NCI-H526 treated with DMSO at 0.1 percent for 48 hours (cell line): ENCODE data around the gene MTCH1.

ENCODE experiments used
- DNase-seq: peaks from one replicate; lab custom pipeline; 2025; lab: John Stamatoyannopoulos, UW

The MTCH1 gene

GRCh38 chr6:37017606-37018197 lies 31.7 kb upstream of the MTCH1 start:
- DNase-seq = no peak

DNA sequence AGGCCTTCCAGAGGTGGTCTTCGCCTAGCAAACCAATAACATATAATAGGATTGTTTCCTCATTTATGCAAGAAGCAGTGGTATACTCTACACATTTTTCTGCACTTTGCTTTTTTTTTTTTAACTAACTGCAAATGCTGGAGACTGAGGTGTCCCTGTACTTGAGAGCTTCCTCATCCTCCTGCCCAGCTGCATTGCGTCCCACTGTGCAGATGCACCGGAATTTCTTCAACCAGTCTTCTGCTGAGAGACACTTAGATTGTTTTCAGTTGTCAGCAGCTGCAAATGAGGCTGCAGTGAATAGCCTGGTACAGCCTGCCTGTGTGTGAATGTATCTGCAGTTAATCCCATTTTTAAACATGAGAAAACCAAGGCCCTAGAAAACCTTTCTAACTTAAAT lies 31.0 kb upstream of the MTCH1 start:
- DNase-seq = no peak

DNA sequence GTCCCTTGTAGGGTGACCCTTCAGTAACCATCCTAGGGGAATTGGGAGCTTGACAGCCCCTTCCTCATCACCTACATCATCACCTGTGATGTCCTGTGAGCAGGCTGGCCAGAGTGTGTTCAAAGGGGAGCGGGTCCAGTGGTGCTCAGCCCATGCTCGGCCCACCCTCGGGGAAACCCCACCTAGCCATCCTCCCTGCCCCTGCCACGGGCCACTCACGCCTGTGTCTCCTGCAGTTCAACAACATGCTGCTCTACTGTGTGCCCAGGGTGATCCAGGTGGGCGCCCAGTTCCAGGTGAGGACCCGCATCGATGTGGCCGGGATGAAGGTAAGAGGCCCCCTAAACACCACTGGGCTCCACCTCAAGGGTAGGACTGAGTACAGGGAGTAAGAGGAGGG lies 29.5 kb upstream of the MTCH1 start:
- DNase-seq = no peak

GRCh38 chr6:37014667-37015066 lies 28.7 kb upstream of the MTCH1 start:
- no peak for DNase-seq

DNA sequence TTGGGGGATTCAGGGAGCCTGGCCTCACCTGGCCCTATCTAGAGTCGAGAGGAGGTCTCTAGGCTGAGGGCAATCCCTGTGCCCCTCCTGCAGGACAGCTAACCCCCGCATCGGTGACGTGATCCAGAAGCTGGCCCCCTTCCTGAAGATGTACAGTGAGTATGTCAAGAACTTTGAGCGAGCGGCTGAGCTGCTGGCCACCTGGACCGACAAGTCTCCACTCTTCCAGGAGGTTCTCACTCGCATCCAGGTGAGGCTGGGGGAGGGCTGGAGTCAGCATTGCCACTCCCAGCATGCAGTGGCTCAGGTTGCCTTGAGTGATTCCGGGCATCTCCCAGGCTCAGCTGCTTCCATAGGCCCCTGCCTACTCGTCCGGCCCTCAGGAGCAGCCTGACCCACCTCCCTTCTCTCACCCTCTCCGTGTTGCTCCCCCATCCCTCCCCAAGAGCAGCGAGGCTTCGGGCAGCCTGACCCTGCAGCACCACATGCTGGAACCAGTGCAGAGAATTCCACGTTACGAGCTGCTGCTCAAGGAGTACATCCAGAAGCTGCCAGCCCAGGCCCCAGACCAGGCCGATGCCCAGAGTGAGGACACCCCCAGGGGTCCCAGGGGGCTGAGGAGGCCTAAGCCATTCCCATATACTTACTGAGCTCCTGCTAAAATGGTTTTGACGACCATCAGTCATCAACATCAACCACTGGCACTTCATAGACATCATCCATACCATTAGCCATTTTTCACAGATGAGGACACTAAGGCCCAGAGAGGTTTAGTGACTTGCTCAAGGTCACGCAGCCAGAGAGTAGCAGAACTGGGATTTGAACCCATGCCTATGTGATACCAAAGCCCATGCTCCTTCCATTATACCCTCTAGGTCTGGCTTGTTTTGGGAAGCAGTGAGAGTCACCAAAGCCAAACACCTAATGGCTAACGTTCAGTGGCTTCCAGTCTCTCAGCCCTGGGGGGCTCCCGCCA lies 27.8 kb upstream of the MTCH1 start:
- no peak for DNase-seq

DNA sequence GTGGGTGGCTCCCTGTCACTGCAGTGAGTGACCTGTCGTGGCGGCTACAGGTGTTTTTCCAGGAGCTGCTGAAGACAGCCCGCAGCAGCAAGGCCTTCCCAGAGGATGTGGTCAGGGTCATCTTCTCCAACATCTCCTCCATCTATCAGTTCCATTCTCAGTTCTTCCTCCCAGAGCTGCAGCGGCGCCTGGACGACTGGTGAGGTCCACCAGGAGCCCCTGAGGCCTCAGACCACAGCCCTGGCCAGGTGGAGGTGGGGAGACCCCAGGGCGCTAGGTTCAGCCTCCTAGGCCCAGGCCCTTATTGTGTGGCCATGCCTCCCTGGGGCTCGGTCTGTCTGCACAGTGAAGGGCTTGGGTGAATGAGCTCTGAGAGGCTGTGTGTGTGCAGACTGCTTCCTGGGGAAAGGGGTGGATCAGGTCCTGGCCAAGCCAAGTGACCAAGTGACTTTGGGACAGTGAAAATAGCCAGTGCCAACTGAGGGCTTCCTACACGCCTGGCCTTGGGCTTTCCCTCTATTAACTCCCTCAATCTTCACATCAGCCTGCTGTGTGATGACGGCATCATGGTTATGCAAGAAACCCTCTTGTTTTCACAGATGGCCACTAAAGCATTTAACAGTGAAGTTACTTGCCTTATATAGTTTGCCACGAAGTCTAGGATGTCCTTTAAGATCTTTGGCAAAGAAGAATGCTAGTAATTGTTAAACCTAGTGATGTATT lies 25.8 kb upstream of the MTCH1 start:
- no peak for DNase-seq

DNA sequence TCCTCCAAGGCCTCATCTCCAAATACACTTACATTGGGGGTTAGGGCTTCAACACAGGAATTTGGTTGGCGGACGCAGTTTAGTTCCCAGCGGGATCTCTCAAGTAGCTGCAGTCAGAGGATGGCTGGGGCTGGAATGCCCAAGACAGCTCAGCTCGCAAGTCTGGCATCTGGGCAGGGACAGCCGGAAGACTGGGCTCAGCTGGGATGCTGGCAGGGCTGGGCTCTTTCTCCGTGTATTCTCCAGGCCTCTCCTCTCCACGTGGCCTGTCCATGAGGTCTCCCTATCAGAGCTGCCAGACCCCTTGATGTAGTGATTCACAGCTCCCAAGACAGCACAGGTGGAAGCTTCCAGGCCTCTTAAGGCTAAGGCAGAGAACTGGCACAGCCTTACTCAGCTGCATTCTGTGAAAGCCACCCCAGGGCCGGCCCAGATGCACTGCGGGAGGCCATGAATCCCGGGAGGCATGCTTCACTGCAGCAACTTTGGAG lies 24.5 kb upstream of the MTCH1 start:
- DNase-seq = no peak

- DNase-seq = no peak
Measured at GRCh38 chr6:37008484-37009465, 22.8 kb upstream of the MTCH1 start.

- DNase-seq = no peak
Measured at GRCh38 chr6:37007340-37008043, 21.5 kb upstream of the MTCH1 start.

GRCh38 chr6:37006793-37007339 lies 20.9 kb upstream of the MTCH1 start:
- DNase-seq = no peak

- no peak for DNase-seq
Measured at GRCh38 chr6:37005827-37006567, 20.0 kb upstream of the MTCH1 start.

GRCh38 chr6:37005061-37005810 lies 19.2 kb upstream of the MTCH1 start, which contains the start of gene FGD2:
TSS of gene FGD2 (plus strand) at chr6:37005655. CDS start at chr6:37005818, 163 bp downstream.
- DNase-seq = no peak

DNA sequence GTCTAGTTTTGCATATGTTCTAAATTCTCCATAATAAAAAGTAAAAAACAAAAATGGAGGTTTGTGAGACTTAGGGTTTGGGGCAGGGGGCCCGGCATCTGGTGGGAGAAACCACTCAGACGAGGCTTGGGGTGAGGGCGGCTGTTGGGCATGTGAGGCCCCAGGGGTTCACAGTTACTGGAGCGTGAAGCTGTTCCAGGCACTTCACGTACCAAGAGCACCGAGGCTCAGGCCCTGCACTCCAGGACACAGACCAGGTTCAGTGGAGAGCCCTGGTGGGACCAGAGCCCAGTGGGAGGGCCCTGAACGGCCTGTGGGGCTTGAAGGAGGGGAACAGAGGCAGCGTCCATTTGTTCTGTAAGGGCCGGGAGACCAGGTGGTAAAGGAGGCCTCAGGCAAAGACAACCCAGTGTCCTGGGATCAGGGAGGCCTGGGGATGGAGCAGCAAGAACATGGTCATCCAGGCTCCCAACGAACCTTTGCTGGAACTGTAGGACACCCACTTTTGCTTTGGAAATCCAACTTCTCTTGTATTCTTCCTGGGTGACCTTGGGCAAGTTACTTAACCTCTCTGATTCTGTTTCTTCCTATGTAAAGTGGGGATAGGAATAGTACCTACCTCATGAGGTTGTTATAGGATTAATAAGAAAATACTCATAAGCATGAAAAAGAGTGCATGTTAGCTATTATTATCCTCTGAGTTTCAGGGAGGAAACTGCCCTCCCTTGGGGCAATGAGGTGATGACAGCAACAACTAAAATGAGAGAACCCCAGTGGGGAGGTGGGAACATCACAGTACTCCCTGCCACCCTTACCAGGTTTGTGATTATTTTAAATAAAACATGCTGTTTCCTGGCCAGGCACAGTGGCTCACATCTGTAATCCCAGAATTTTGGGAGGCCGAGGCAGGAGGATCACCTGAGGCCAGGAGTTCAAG lies 18.3 kb upstream of the MTCH1 start:
- DNase-seq = no peak

- no peak for DNase-seq
Measured at GRCh38 chr6:36999751-37000125, 13.7 kb upstream of the MTCH1 start.

DNA sequence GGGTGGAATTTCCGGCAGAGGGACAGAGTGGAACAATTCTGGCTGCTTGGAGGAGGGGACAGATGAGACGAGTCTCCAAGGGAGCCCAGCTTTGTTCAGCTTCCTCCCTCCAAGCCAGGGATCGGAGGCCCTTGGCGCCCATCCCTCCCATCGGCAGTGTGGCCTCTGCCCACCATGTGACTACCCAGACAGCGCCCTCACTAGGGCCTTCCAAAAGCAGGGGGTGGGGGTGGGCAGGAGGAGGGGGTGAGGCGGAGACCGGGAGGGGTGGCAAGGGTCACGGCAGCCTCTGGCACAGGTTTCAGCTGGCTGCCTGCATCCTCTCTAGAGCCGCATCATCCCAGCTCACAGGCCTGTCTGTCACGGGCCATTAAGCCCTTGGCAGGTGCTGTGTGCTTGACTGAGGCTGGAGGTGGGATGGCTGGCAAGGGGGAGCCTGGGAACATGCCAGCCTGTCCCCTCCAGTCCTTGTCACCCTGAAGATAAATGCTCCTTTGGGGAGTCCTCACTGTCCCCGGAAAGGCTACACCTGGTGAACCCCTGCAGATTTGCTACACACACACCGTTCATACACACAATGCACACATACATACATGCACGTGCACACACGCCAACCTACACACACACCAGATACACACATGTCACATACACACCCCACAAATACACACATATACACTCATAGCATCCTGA lies 13.2 kb upstream of the MTCH1 start:
- peak; percentile 49 for DNase-seq

DNA sequence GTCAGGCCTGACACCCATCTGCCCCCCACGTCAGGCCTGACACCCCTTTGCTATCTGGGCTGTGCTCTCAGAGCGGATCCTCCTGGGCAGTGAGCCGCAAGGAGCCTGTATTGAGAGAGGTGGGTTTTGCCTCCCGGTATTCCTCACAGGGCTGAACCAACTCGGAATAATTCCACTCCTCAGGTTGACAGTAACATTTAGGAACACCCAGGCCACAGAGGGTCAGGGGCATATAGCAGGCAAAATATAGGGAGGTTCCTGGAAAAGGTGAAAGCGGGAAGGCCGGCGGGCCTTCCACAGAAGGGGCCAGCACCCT lies 12.7 kb upstream of the MTCH1 start:
- no peak for DNase-seq
